ENCODE data around the gene CHST11.
A peak's percentile ranks its signal among the peaks of the same experiment; 100 is the strongest.

CHST11 gene

GRCh38 chr12:104784592-104784991, 327.8 kb downstream of the CHST11 start:
- no peak overlapping the region for H3K4me3 ChIP-seq (ENCODE audit: low read depth, low read length)
- TF ChIP-seq, protein P1, sequence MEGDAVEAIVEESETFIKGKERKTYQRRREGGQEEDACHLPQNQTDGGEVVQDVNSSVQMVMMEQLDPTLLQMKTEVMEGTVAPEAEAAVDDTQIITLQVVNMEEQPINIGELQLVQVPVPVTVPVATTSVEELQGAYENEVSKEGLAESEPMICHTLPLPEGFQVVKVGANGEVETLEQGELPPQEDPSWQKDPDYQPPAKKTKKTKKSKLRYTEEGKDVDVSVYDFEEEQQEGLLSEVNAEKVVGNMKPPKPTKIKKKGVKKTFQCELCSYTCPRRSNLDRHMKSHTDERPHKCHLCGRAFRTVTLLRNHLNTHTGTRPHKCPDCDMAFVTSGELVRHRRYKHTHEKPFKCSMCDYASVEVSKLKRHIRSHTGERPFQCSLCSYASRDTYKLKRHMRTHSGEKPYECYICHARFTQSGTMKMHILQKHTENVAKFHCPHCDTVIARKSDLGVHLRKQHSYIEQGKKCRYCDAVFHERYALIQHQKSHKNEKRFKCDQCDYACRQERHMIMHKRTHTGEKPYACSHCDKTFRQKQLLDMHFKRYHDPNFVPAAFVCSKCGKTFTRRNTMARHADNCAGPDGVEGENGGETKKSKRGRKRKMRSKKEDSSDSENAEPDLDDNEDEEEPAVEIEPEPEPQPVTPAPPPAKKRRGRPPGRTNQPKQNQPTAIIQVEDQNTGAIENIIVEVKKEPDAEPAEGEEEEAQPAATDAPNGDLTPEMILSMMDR (IDR thresholded peaks at IDR 0.05; ENCODE audit: low read depth, low read length), result no peak

DNA sequence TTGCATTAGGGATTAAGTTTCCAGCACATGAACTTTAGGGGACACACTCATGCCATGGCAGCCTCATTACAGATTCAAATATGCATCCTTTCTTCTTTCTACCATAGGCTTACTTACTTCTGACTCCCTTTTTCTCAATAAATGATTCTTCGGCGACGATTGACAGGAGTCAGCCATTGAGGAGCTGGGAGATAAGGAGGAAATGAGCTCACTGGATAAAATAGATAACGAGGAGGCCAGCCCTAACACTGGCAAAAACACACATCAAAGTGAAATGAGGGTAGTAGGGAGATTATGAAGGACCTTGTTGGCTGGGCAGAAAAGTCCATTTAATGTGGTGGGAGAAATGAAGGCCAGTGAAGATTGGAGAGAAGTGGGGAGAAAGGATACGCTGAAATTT, 329.1 kb downstream of the CHST11 start:
- TF ChIP-seq, protein P1 (IDR thresholded peaks at IDR 0.05; ENCODE audit: low read depth, low read length), result no peak
- H3K4me3 ChIP-seq (ENCODE audit: low read depth, low read length), result no peak overlapping the region

- no peak overlapping the region for H3K4me3 ChIP-seq (ENCODE audit: low read depth, low read length)
- TF ChIP-seq, protein P1 (IDR thresholded peaks at IDR 0.05; ENCODE audit: low read depth, low read length), result no peak
Observed at GRCh38 chr12:104786352-104786751, 329.6 kb downstream of the CHST11 start.

DNA sequence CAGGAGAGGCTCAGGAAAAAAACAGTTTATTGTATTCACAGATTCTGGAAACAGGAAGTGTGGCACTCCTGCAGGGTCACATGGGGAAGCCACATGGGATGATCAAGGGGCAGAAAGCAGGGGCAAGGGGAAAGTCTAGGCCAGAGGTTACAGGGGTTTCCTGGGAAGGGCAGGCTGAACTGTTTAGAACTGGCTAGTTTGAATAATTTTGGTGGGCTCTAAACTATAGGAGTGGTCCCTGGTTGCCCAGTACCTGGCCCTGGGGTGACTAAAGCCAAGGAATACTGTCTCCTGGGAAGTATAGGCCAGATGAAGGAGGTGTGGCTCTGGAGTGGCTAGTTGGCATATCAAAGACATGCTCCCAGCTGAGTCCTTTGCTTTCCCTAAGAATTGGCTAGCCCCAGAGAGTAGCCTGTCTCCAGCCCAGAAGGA, 332.1 kb downstream of the CHST11 start:
- TF ChIP-seq, protein P1 (IDR thresholded peaks at IDR 0.05; ENCODE audit: low read depth, low read length), result no peak
- no peak overlapping the region for H3K4me3 ChIP-seq (ENCODE audit: low read depth, low read length)

- no peak overlapping the region for H3K4me3 ChIP-seq (ENCODE audit: low read depth, low read length)
Observed at GRCh38 chr12:104790296-104791125, 333.8 kb downstream of the CHST11 start.

DNA sequence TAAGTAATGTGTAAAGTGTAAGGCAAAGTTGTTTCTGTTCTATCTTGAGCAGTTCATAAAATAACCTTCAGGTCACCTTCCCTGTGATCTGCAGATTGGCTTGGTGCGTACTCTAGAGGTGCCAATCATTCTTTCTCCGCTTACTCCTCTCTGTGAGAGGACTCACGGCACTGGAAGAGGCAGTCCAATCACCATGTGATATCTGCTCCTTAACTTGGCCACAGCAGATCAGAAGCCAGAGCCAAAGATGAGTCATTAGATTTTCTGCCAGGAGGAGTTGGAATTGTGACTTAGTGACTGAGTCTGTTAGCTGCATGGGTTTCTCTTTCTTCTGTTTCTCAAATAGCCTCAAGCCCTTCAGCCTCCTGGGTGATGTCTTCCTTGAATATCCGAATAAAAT, 335.8 kb downstream of the CHST11 start:
- H3K4me3 ChIP-seq (ENCODE audit: low read depth, low read length), result no peak overlapping the region
- TF ChIP-seq, protein P1 (IDR thresholded peaks at IDR 0.05; ENCODE audit: low read depth, low read length), result no peak

More at GRCh38 chr12:104790296-104791125, 333.8 kb downstream of the CHST11 start:
- TF ChIP-seq, protein P1 (IDR thresholded peaks at IDR 0.05; ENCODE audit: low read depth, low read length), result peak; percentile 80

DNA sequence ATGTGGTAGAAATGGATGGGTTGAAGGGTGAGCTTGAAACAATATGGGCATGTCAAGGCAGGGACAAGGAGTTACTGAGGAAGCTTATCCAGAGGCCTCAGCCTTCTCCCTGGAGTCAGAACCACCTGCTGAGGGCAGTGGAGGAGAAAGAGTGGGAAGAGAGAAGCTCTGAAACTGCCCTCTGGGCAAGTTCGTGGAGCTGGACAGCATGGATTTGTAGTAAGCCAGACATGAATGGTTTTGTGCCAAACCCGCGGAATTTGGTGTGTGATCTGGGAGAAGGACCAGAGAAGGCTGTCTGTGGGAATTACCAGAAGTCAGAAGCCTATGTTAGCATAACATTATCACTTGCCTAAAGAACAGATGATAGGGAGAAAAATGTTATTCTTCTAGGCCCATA, 336.5 kb downstream of the CHST11 start:
- TF ChIP-seq, protein P1 (IDR thresholded peaks at IDR 0.05; ENCODE audit: low read depth, low read length), result no peak
- H3K4me3 ChIP-seq (ENCODE audit: low read depth, low read length), result no peak overlapping the region
